NOMO-1 (cell line): ENCODE results near the gene ARHGAP5.

Experiments used
- DNase-seq, 2 experiments: peaks; one replicate each; lab custom pipeline; 2025; ENCODE audit not compliant: unreplicated experiment in 2 of 2; lab: John Stamatoyannopoulos, UW

Gene ARHGAP5

GRCh38 chr14:32206552-32206951 is 129.4 kb downstream of the ARHGAP5 start:
- no peak for DNase-seq

GRCh38 chr14:32208490-32208889 is 131.4 kb downstream of the ARHGAP5 start:
- no peak for DNase-seq
